CD4-positive, alpha-beta T cell (primary cell): Measurements from ENCODE around the gene RRP1. TPM values are rescaled to one million over a fixed set of nuclear protein-coding genes. Genes with fewer than 3 reads are reported as not detected.

Source experiments
- ATAC-seq: fragments of 200-7000 bp; cut with Tn5 transposase; one replicate; pipeline ENCODE4 v1.10.0; 2022; ENCODE audit warnings: mild to moderate bottlenecking; ENCODE audit not compliant: poor library complexity
- CTCF ChIA-PET: fragments of 350-600 bp; sonication (Branson Sonifier 250); formaldehyde crosslinking; loops from one replicate; lab custom pipeline; 2021; ENCODE audit warnings: antibody characterized with exemption, inconsistent platforms; lab: Charles Lee
- POLR2A ChIA-PET: fragments of 350-600 bp; sonication (Branson Sonifier 250); formaldehyde crosslinking; loops from one replicate; lab custom pipeline; 2021; ENCODE audit warnings: antibody characterized with exemption, inconsistent platforms; lab: Charles Lee
- DNase-seq, 14 experiments: peaks; one replicate each; pipeline ENCODE4 v3.0.0-alpha.2; 2013 to 2020; ENCODE audit warnings: mixed read lengths in 2 of 14
- H3K27ac ChIP-seq, 2 donors: one replicate each; pipeline versions ENCODE4 v1.5.1 to v1.7.0; 2013; ENCODE audit warnings: low read length in 2 of 2, low read depth in 1 of 2, mild to moderate bottlenecking in 1 of 2
- H3K27me3 ChIP-seq, 2 experiments: 1 replicate in 1 of 2; 2 replicates in 1 of 2; pipeline versions ENCODE4 v1.6.1 to v1.7.0; 2013; ENCODE audit warnings: low read length in 2 of 2, control low read depth in 1 of 2, mild to moderate bottlenecking in 1 of 2, moderate library complexity in 1 of 2; ENCODE audit not compliant: insufficient read depth in 2 of 2, control insufficient read depth in 1 of 2
- H3K36me3 ChIP-seq: one replicate; pipeline ENCODE4 v1.6.1; 2013; ENCODE audit warnings: low read length, control low read depth; ENCODE audit not compliant: insufficient read depth
- H3K4me1 ChIP-seq: one replicate; pipeline ENCODE4 v1.6.1; 2013; ENCODE audit warnings: low read length, control low read depth; ENCODE audit not compliant: insufficient read depth
- H3K4me3 ChIP-seq: one replicate; pipeline ENCODE4 v1.5.1; 2013; ENCODE audit warnings: mild to moderate bottlenecking, low read length, moderate library complexity
- H3K9me3 ChIP-seq, 2 experiments: 1 replicate in 1 of 2; 2 replicates in 1 of 2; pipeline versions ENCODE4 v1.6.1 to v1.7.0; 2013; ENCODE audit warnings: low read length in 2 of 2, mild to moderate bottlenecking in 2 of 2, control low read depth in 1 of 2, moderate library complexity in 1 of 2; ENCODE audit not compliant: control insufficient read depth in 1 of 2, insufficient read depth in 1 of 2
- H3K27ac Mint-ChIP-seq: one replicate; pipeline ENCODE4 v1.8.0; 2020; ENCODE audit warnings: mixed read lengths
- H3K27me3 Mint-ChIP-seq: one replicate; pipeline ENCODE4 v1.8.0; 2021; ENCODE audit warnings: mixed read lengths
- H3K36me3 Mint-ChIP-seq: one replicate; pipeline ENCODE4 v1.8.0; 2021; ENCODE audit warnings: low read depth, mixed read lengths
- H3K4me1 Mint-ChIP-seq: one replicate; pipeline ENCODE4 v1.8.0; 2021; ENCODE audit warnings: low read depth, mixed read lengths
- H3K4me3 Mint-ChIP-seq: one replicate; pipeline ENCODE4 v1.8.0; 2020; ENCODE audit warnings: mild to moderate bottlenecking, mixed read lengths
- H3K9me3 Mint-ChIP-seq: one replicate; pipeline ENCODE4 v1.8.0; 2020; ENCODE audit warnings: mixed read lengths
- CTCF ChIP-seq: fragments of 200-600 bp; IDR thresholded peaks from one replicate; pipeline ENCODE4 v1.8.0; 2022; ENCODE audit warnings: antibody characterized with exemption, mild to moderate bottlenecking
- intact Hi-C, 2 experiments: fragments of 100-400 bp; cut with DNase I in 1 of 2; cut with micrococcal nuclease in 1 of 2; formaldehyde crosslinking; loops; one replicate each; pipeline versions ENCODE4 v1.15.1 to v1.9.0; 2023 to 2025; cut with DNase I, micrococcal nuclease
- total RNA-seq, 174 experiments: library from RNA in 2 of 174; stranded (reverse) in 2 of 174; gene quantifications; one replicate each; pipeline ENCODE4 v1.2.3 and lab custom pipeline; 2021 to 2026

Gene RRP1
- total RNA-seq, 2 experiments from 2014 or later, result 27.7 to 29.0 TPM

- Mint-ChIP-seq H3K27me3 (peaks cover 7% of the 10 kb centered on the region), H3K36me3 (no peaks in the 10 kb centered on the region), H3K4me1 (no peaks in the 10 kb centered on the region), H3K4me3 (no peak overlapping the region), H3K9me3 (no peaks in the 10 kb centered on the region), H3K27ac (no peak overlapping the region)
- ChIA-PET POLR2A (no interaction called here), CTCF (no interaction called here)
- TF ChIP-seq CTCF, result no peak
- intact Hi-C loops, result no loop called here
- ATAC-seq (no peak), DNase-seq (no peak)
- no peaks in the 10 kb centered on the region for H3K9me3 ChIP-seq
- H3K27ac ChIP-seq, result no peak overlapping the region
- H3K4me1 ChIP-seq, result no peaks in the 10 kb centered on the region
- no peaks in the 10 kb centered on the region for H3K36me3 ChIP-seq
- H3K27me3 ChIP-seq, result peaks cover 0 to 5% of the 10 kb centered on the region in 2 experiments
- H3K4me3 ChIP-seq, result no peak overlapping the region
These were observed 37.2 kb downstream of the RRP1 start for GRCh38 chr21:43826623-43826974.

- H3K36me3 Mint-ChIP-seq, result no peaks in the 10 kb centered on the region
- DNase-seq (no peak), ATAC-seq (no peak)
- H3K27ac Mint-ChIP-seq, result no peak overlapping the region
- H3K9me3 Mint-ChIP-seq, result no peaks in the 10 kb centered on the region
- peaks cover 0 to 5% of the 10 kb centered on the region in 2 experiments for H3K27me3 ChIP-seq
- ChIA-PET CTCF (no interaction called here), POLR2A (no interaction called here)
- intact Hi-C loops, result no loop called here
- no peak overlapping the region for H3K4me3 ChIP-seq
- H3K4me1 ChIP-seq, result no peaks in the 10 kb centered on the region
- H3K27me3 Mint-ChIP-seq, result peaks cover 7% of the 10 kb centered on the region
- no peaks in the 10 kb centered on the region for H3K4me1 Mint-ChIP-seq
- no peak for TF ChIP-seq CTCF
- no peaks in the 10 kb centered on the region for H3K9me3 ChIP-seq
- H3K4me3 Mint-ChIP-seq, result no peak overlapping the region
- H3K36me3 ChIP-seq, result no peaks in the 10 kb centered on the region
- no peak overlapping the region for H3K27ac ChIP-seq
These were observed 37.7 kb downstream of the RRP1 start for GRCh38 chr21:43827015-43827611.

- H3K4me3 Mint-ChIP-seq, result no peak overlapping the region
- no peaks in the 10 kb centered on the region for H3K4me1 Mint-ChIP-seq
- peaks cover 0 to 7% of the 10 kb centered on the region in 2 experiments for H3K27me3 ChIP-seq
- no peak for TF ChIP-seq CTCF
- H3K27ac Mint-ChIP-seq, result no peak overlapping the region
- H3K36me3 ChIP-seq, result no peaks in the 10 kb centered on the region
- DNase-seq, result no peak
- H3K36me3 Mint-ChIP-seq, result no peaks in the 10 kb centered on the region
- intact Hi-C loops, result no loop called here
- no peaks in the 10 kb centered on the region for H3K9me3 ChIP-seq
- peaks cover 13% of the 10 kb centered on the region for H3K27me3 Mint-ChIP-seq
- CTCF ChIA-PET, result no interaction called here
- ATAC-seq, result no peak
- H3K4me3 ChIP-seq, result no peak overlapping the region
- H3K4me1 ChIP-seq, result no peaks in the 10 kb centered on the region
- POLR2A ChIA-PET, result no interaction called here
- no peak overlapping the region for H3K27ac ChIP-seq
- H3K9me3 Mint-ChIP-seq, result no peaks in the 10 kb centered on the region
These were observed 39.8 kb downstream of the RRP1 start for GRCh38 chr21:43829161-43829560.
